ENCODE results near the gene FOXJ3.
A peak's percentile ranks its signal among the peaks of the same experiment; 100 is the strongest.

FOXJ3 gene

GRCh38 chr1:42335050-42335808 lies at the start of gene FOXJ3:
Gene FOXJ3, minus strand, starts transcription at chr1:42335235. Its CDS starts 24,142 bp downstream, at chr1:42311093.
- H3K27me3 ChIP-seq (ENCODE audit: control insufficient read depth in 5 of 5, insufficient read depth in 4 of 5, low read length in 5 of 5), result no peaks in the 10 kb centered on the region
- peaks cover 3 to 37% (median 31%) of the 10 kb centered on the region in 5 donors for H3K4me1 ChIP-seq (ENCODE audit: control insufficient read depth in 5 of 5, insufficient read depth in 5 of 5, low read length in 5 of 5)
- H3K27ac ChIP-seq (ENCODE audit: low read depth, low read length), result peak within 1 kb of the TSS; percentile 87

GRCh38 chr1:42381280-42381673 lies 46.2 kb upstream of the FOXJ3 start:
- Histone ChIP-seq H3K36me3 (ENCODE audit: control insufficient read depth in 5 of 5, insufficient read depth in 5 of 5, low read length in 5 of 5) (no peaks in the 10 kb centered on the region), H3K9me3 (ENCODE audit: control insufficient read depth in 5 of 5, low read length in 5 of 5) (no peaks in the 10 kb centered on the region), H3K4me1 (ENCODE audit: control insufficient read depth in 5 of 5, insufficient read depth in 5 of 5, low read length in 5 of 5) (peaks cover 0 to 13% (median 11%) of the 10 kb centered on the region in 5 donors), H3K27ac (ENCODE audit: low read depth, low read length) (no peak overlapping the region), H3K9ac (ENCODE audit: low read length in 5 of 5) (peak overlapping the region in 1 of 5 donors; percentile 27), H3K4me3 (ENCODE audit: low read depth in 1 of 5, low read length in 5 of 5) (peak overlapping the region in 4 of 5 donors; percentile 63 to 74 (median 67)), H3K27me3 (ENCODE audit: control insufficient read depth in 5 of 5, insufficient read depth in 4 of 5, low read length in 5 of 5) (peaks cover 5 to 15% (median 8%) of the 10 kb centered on the region in 5 donors)

More at GRCh38 chr1:42335050-42335808, at the start of gene FOXJ3:
- H3K9ac ChIP-seq (ENCODE audit: low read length in 5 of 5), result peak within 1 kb of the TSS; percentile 86 to 97 (median 90)
- H3K36me3 ChIP-seq (ENCODE audit: control insufficient read depth in 5 of 5, insufficient read depth in 5 of 5, low read length in 5 of 5), result no peaks in the 10 kb centered on the region
- H3K4me3 ChIP-seq (ENCODE audit: low read depth in 1 of 5, low read length in 5 of 5), result peak within 1 kb of the TSS; percentile 73 to 96 (median 83)
- H3K9me3 ChIP-seq (ENCODE audit: control insufficient read depth in 5 of 5, low read length in 5 of 5), result no peaks in the 10 kb centered on the region

- no peaks in the 10 kb centered on the region for H3K9me3 ChIP-seq (ENCODE audit: control insufficient read depth in 5 of 5, low read length in 5 of 5)
- H3K27ac ChIP-seq (ENCODE audit: low read depth, low read length), result no peak within 1 kb of the TSS
- H3K27me3 ChIP-seq (ENCODE audit: control insufficient read depth in 5 of 5, insufficient read depth in 4 of 5, low read length in 5 of 5), result peaks cover 5 to 15% (median 8%) of the 10 kb centered on the region in 5 donors
- H3K4me1 ChIP-seq (ENCODE audit: control insufficient read depth in 5 of 5, insufficient read depth in 5 of 5, low read length in 5 of 5), result peaks cover 0 to 13% (median 11%) of the 10 kb centered on the region in 5 donors
- peak within 1 kb of the TSS in 2 of 5 donors; percentile 27 to 66 for H3K9ac ChIP-seq (ENCODE audit: low read length in 5 of 5)
- no peaks in the 10 kb centered on the region for H3K36me3 ChIP-seq (ENCODE audit: control insufficient read depth in 5 of 5, insufficient read depth in 5 of 5, low read length in 5 of 5)
- H3K4me3 ChIP-seq (ENCODE audit: low read depth in 1 of 5, low read length in 5 of 5), result peak within 1 kb of the TSS; percentile 48 to 74 (median 65)
Measured at GRCh38 chr1:42380586-42381279, 45.7 kb upstream of the FOXJ3 start, which contains the start of gene RIMKLA. Gene RIMKLA, plus strand, starts transcription at chr1:42380792. Its CDS starts 143 bp downstream, at chr1:42380935.

- Histone ChIP-seq H3K4me3 (ENCODE audit: low read depth in 1 of 5, low read length in 5 of 5) (peak overlapping the region; percentile 47 to 74 (median 63)), H3K9me3 (ENCODE audit: control insufficient read depth in 5 of 5, low read length in 5 of 5) (no peaks in the 10 kb centered on the region), H3K36me3 (ENCODE audit: control insufficient read depth in 5 of 5, insufficient read depth in 5 of 5, low read length in 5 of 5) (no peaks in the 10 kb centered on the region), H3K4me1 (ENCODE audit: control insufficient read depth in 5 of 5, insufficient read depth in 5 of 5, low read length in 5 of 5) (peaks cover 0 to 13% (median 11%) of the 10 kb centered on the region in 5 donors), H3K27me3 (ENCODE audit: control insufficient read depth in 5 of 5, insufficient read depth in 4 of 5, low read length in 5 of 5) (peaks cover 5 to 15% (median 8%) of the 10 kb centered on the region in 5 donors), H3K9ac (ENCODE audit: low read length in 5 of 5) (peak overlapping the region in 2 of 5 donors; percentile 16 to 66), H3K27ac (ENCODE audit: low read depth, low read length) (no peak overlapping the region)
Measured at GRCh38 chr1:42379794-42380585, 45.0 kb upstream of the FOXJ3 start.

GRCh38 chr1:42372796-42373195 lies 37.8 kb upstream of the FOXJ3 start:
- Histone ChIP-seq H3K4me1 (ENCODE audit: control insufficient read depth in 5 of 5, insufficient read depth in 5 of 5, low read length in 5 of 5) (no peaks in the 10 kb centered on the region), H3K4me3 (ENCODE audit: low read depth in 1 of 5, low read length in 5 of 5) (no peak overlapping the region), H3K9me3 (ENCODE audit: control insufficient read depth in 5 of 5, low read length in 5 of 5) (no peaks in the 10 kb centered on the region), H3K36me3 (ENCODE audit: control insufficient read depth in 5 of 5, insufficient read depth in 5 of 5, low read length in 5 of 5) (no peaks in the 10 kb centered on the region), H3K27me3 (ENCODE audit: control insufficient read depth in 5 of 5, insufficient read depth in 4 of 5, low read length in 5 of 5) (peaks cover 0 to 7% (median 0%) of the 10 kb centered on the region in 5 donors), H3K9ac (ENCODE audit: low read length in 5 of 5) (no peak overlapping the region), H3K27ac (ENCODE audit: low read depth, low read length) (no peak overlapping the region)

GRCh38 chr1:42370876-42371549 lies 36.0 kb upstream of the FOXJ3 start:
- Histone ChIP-seq H3K27me3 (ENCODE audit: control insufficient read depth in 5 of 5, insufficient read depth in 4 of 5, low read length in 5 of 5) (peaks cover 0 to 7% (median 0%) of the 10 kb centered on the region in 5 donors), H3K4me1 (ENCODE audit: control insufficient read depth in 5 of 5, insufficient read depth in 5 of 5, low read length in 5 of 5) (no peaks in the 10 kb centered on the region), H3K27ac (ENCODE audit: low read depth, low read length) (no peak overlapping the region), H3K9ac (ENCODE audit: low read length in 5 of 5) (no peak overlapping the region), H3K9me3 (ENCODE audit: control insufficient read depth in 5 of 5, low read length in 5 of 5) (no peaks in the 10 kb centered on the region), H3K4me3 (ENCODE audit: low read depth in 1 of 5, low read length in 5 of 5) (no peak overlapping the region), H3K36me3 (ENCODE audit: control insufficient read depth in 5 of 5, insufficient read depth in 5 of 5, low read length in 5 of 5) (no peaks in the 10 kb centered on the region)

- peaks cover 0 to 7% (median 0%) of the 10 kb centered on the region in 5 donors for H3K27me3 ChIP-seq (ENCODE audit: control insufficient read depth in 5 of 5, insufficient read depth in 4 of 5, low read length in 5 of 5)
- no peaks in the 10 kb centered on the region for H3K4me1 ChIP-seq (ENCODE audit: control insufficient read depth in 5 of 5, insufficient read depth in 5 of 5, low read length in 5 of 5)
- H3K36me3 ChIP-seq (ENCODE audit: control insufficient read depth in 5 of 5, insufficient read depth in 5 of 5, low read length in 5 of 5), result no peaks in the 10 kb centered on the region
- H3K9me3 ChIP-seq (ENCODE audit: control insufficient read depth in 5 of 5, low read length in 5 of 5), result no peaks in the 10 kb centered on the region
- no peak overlapping the region for H3K27ac ChIP-seq (ENCODE audit: low read depth, low read length)
- no peak overlapping the region for H3K4me3 ChIP-seq (ENCODE audit: low read depth in 1 of 5, low read length in 5 of 5)
- no peak overlapping the region for H3K9ac ChIP-seq (ENCODE audit: low read length in 5 of 5)
Measured at GRCh38 chr1:42369471-42369870, 34.4 kb upstream of the FOXJ3 start.

GRCh38 chr1:42368096-42368795 lies 33.2 kb upstream of the FOXJ3 start:
- H3K4me3 ChIP-seq (ENCODE audit: low read depth in 1 of 5, low read length in 5 of 5), result no peak overlapping the region
- no peaks in the 10 kb centered on the region for H3K36me3 ChIP-seq (ENCODE audit: control insufficient read depth in 5 of 5, insufficient read depth in 5 of 5, low read length in 5 of 5)
- H3K27me3 ChIP-seq (ENCODE audit: control insufficient read depth in 5 of 5, insufficient read depth in 4 of 5, low read length in 5 of 5), result peaks cover 0 to 7% (median 0%) of the 10 kb centered on the region in 5 donors
- H3K9ac ChIP-seq (ENCODE audit: low read length in 5 of 5), result no peak overlapping the region
- no peak overlapping the region for H3K27ac ChIP-seq (ENCODE audit: low read depth, low read length)
- H3K9me3 ChIP-seq (ENCODE audit: control insufficient read depth in 5 of 5, low read length in 5 of 5), result no peaks in the 10 kb centered on the region
- no peaks in the 10 kb centered on the region for H3K4me1 ChIP-seq (ENCODE audit: control insufficient read depth in 5 of 5, insufficient read depth in 5 of 5, low read length in 5 of 5)

GRCh38 chr1:42365118-42365517 lies 30.1 kb upstream of the FOXJ3 start:
- no peaks in the 10 kb centered on the region for H3K9me3 ChIP-seq (ENCODE audit: control insufficient read depth in 5 of 5, low read length in 5 of 5)

More at GRCh38 chr1:42365118-42365517, 30.1 kb upstream of the FOXJ3 start:
- no peaks in the 10 kb centered on the region for H3K36me3 ChIP-seq (ENCODE audit: control insufficient read depth in 5 of 5, insufficient read depth in 5 of 5, low read length in 5 of 5)
- no peak overlapping the region for H3K9ac ChIP-seq (ENCODE audit: low read length in 5 of 5)
- no peaks in the 10 kb centered on the region for H3K4me1 ChIP-seq (ENCODE audit: control insufficient read depth in 5 of 5, insufficient read depth in 5 of 5, low read length in 5 of 5)
- H3K27ac ChIP-seq (ENCODE audit: low read depth, low read length), result no peak overlapping the region
- H3K27me3 ChIP-seq (ENCODE audit: control insufficient read depth in 5 of 5, insufficient read depth in 4 of 5, low read length in 5 of 5), result peaks cover 0 to 7% (median 0%) of the 10 kb centered on the region in 5 donors
- H3K4me3 ChIP-seq (ENCODE audit: low read depth in 1 of 5, low read length in 5 of 5), result no peak overlapping the region

Measured in subcutaneous abdominal adipose tissue (tissue), 5 donors.